Neural progenitor cell (in vitro differentiated cells): ENCODE data around the gene TLR7. TPM values are rescaled to one million over a fixed set of nuclear protein-coding genes. Genes with fewer than 3 reads are reported as not detected.

Experiments
- DNase-seq: peaks from one replicate; pipeline ENCODE4 v3.0.0-alpha.2; 2016; ENCODE audit warnings: low spot score
- H2AFZ ChIP-seq: fragments of 200-600 bp; sonication (generic); replicated peaks from 2 replicates; pipeline ENCODE4 v1.6.1; 2016; ENCODE audit warnings: antibody characterized with exemption
- H3F3A ChIP-seq: fragments of 200-600 bp; sonication (generic); 2 replicates; pipeline ENCODE4 v1.6.1; 2016; ENCODE audit warnings: antibody characterized with exemption, low read depth
- H3K27ac ChIP-seq: fragments of 200-600 bp; sonication (generic); 2 replicates; pipeline ENCODE4 v1.5.1; 2016; ENCODE audit warnings: mild to moderate bottlenecking
- H3K27me3 ChIP-seq: fragments of 200-600 bp; sonication (generic); 2 replicates; pipeline ENCODE4 v1.6.1; 2016; ENCODE audit warnings: mild to moderate bottlenecking, moderate library complexity
- H3K36me3 ChIP-seq: fragments of 200-600 bp; sonication (generic); 2 replicates; pipeline ENCODE4 v1.5.1; 2016
- H3K4me1 ChIP-seq: fragments of 200-600 bp; sonication (generic); 2 replicates; pipeline ENCODE4 v1.6.1; 2016; ENCODE audit warnings: mixed run types
- H3K4me2 ChIP-seq: fragments of 200-600 bp; sonication (generic); 2 replicates; pipeline ENCODE4 v1.6.1; 2016
- H3K4me3 ChIP-seq: fragments of 200-600 bp; sonication (generic); 2 replicates; pipeline ENCODE4 v1.5.1; 2016
- H3K79me2 ChIP-seq: fragments of 200-600 bp; sonication (generic); 2 replicates; pipeline ENCODE4 v1.6.1; 2016; ENCODE audit warnings: low read depth
- H3K9ac ChIP-seq: fragments of 200-600 bp; sonication (generic); 2 replicates; pipeline ENCODE4 v1.6.1; 2016
- H3K9me3 ChIP-seq: fragments of 200-600 bp; sonication (generic); 2 replicates; pipeline ENCODE4 v1.5.1; 2016; ENCODE audit warnings: low read depth
- H4K20me1 ChIP-seq: fragments of 200-600 bp; sonication (generic); 2 replicates; pipeline ENCODE4 v1.6.1; 2016; ENCODE audit warnings: low read depth
- H3K27ac Mint-ChIP-seq: 3 replicates; pipeline ENCODE4 v1.8.0; 2021; ENCODE audit warnings: mixed read lengths
- H3K27me3 Mint-ChIP-seq: 2 replicates; pipeline ENCODE4 v1.8.0; 2022; ENCODE audit warnings: low read depth, mild to moderate bottlenecking, inconsistent platforms, moderate library complexity, mixed read lengths; ENCODE audit not compliant: insufficient read depth
- H3K36me3 Mint-ChIP-seq: 3 replicates; pipeline ENCODE4 v1.8.0; 2021; ENCODE audit warnings: mixed read lengths
- H3K4me1 Mint-ChIP-seq: 3 replicates; pipeline ENCODE4 v1.8.0; 2021; ENCODE audit warnings: mixed read lengths
- H3K4me3 Mint-ChIP-seq: 3 replicates; pipeline ENCODE4 v1.8.0; 2021; ENCODE audit warnings: mild to moderate bottlenecking, moderate library complexity, mixed read lengths
- H3K9me3 Mint-ChIP-seq: 3 replicates; pipeline ENCODE4 v1.8.0; 2020; ENCODE audit warnings: mixed read lengths
- EZH2 ChIP-seq: fragments of 200-600 bp; sonication (generic); IDR thresholded peaks from 2 replicates; pipeline ENCODE4 v1.6.1; 2017; ENCODE audit warnings: antibody characterized with exemption, mild to moderate bottlenecking, moderate library complexity
- EZH2phosphoT487 ChIP-seq: fragments of 200-600 bp; sonication (generic); IDR thresholded peaks from 2 replicates; pipeline ENCODE4 v1.6.1; 2017; ENCODE audit warnings: antibody characterized with exemption
- total RNA-seq: library from RNA; depleted of rRNA; stranded (reverse); fragments of >200 nt; gene quantifications from 2 replicates; pipeline ENCODE4 v1.2.3, GENCODE V29; 2015; ENCODE audit warnings: low replicate concordance
- TF ChIP-seq, protein P1 (sequence below): fragments of 200-600 bp; sonication (generic); IDR thresholded peaks from 2 replicates; pipeline ENCODE4 v1.5.1; 2017; ENCODE audit warnings: antibody characterized with exemption, mild to moderate bottlenecking

Gene TLR7
- total RNA-seq, result not detected in 2 replicates

DNA sequence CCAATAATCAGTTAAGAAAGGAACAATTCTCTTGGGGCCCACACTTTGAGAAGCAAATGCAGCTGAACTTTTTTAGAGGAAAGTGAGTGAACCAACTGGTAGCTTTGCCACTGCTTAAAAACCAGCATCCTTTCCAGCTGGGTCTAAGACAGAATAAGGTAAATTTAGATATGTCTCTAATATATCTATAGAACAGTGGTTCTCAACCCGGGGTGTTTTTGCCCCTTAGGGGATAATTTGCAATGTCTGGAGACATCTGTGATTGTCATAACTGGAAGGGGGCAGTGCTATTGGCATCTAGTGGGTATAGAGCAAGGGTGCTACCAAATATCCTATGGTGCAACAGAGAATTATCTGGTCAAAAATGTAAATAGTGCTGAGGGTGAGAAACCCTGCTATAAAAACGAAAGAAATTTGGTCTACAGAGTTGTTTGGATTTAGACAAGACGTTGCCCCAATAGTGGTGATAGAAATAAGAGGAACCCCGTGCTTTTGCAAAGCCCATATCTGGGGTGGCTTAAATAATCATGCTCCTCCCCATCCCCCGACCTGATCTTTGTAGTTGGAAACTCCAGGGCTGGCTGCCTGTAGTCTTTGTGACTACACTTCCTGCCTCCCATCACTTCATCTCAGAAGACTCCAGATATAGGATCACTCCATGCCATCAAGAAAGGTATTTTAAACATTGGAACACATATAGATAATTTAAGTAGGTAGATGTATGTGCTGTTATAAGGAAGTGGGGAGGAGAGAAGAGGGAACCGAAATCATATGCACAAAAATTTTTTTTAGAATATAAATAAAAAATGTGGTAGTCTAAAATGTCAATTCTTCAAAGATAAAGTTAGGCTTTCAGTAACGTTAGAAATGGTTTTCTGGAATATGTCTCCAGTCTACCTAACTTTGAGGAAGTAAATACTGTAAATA, at the start of gene TLR7:
Gene TLR7 (plus strand): TSS at position 622 of the 927 bp plus-strand sequence. CDS start 507 bp downstream, outside the sequence.
- no peak within 1 kb of the TSS for H3K9ac ChIP-seq
- Mint-ChIP-seq H3K9me3 (peaks cover 15% of the 10 kb centered on the region), H3K4me1 (no peaks in the 10 kb centered on the region), H3K4me3 (no peak within 1 kb of the TSS), H3K36me3 (no peaks in the 10 kb centered on the region), H3K27me3 (no peaks in the 10 kb centered on the region), H3K27ac (no peak within 1 kb of the TSS)
- H3K4me2 ChIP-seq, result no peak within 1 kb of the TSS
- H3K9me3 ChIP-seq, result peaks cover 4% of the 10 kb centered on the region
- H3K36me3 ChIP-seq, result no peaks in the 10 kb centered on the region
- H3K27ac ChIP-seq, result no peak within 1 kb of the TSS
- TF ChIP-seq, protein P1, sequence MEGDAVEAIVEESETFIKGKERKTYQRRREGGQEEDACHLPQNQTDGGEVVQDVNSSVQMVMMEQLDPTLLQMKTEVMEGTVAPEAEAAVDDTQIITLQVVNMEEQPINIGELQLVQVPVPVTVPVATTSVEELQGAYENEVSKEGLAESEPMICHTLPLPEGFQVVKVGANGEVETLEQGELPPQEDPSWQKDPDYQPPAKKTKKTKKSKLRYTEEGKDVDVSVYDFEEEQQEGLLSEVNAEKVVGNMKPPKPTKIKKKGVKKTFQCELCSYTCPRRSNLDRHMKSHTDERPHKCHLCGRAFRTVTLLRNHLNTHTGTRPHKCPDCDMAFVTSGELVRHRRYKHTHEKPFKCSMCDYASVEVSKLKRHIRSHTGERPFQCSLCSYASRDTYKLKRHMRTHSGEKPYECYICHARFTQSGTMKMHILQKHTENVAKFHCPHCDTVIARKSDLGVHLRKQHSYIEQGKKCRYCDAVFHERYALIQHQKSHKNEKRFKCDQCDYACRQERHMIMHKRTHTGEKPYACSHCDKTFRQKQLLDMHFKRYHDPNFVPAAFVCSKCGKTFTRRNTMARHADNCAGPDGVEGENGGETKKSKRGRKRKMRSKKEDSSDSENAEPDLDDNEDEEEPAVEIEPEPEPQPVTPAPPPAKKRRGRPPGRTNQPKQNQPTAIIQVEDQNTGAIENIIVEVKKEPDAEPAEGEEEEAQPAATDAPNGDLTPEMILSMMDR, result no peak
- no peak for TF ChIP-seq EZH2
- no peak for TF ChIP-seq EZH2phosphoT487
- DNase-seq, result no peak
- no peak within 1 kb of the TSS for H3K4me3 ChIP-seq
- no peaks in the 10 kb centered on the region for H3K4me1 ChIP-seq
- no peaks in the 10 kb centered on the region for H3K79me2 ChIP-seq
- H4K20me1 ChIP-seq, result no peaks in the 10 kb centered on the region
- no peaks in the 10 kb centered on the region for H3F3A ChIP-seq
- H3K27me3 ChIP-seq, result no peaks in the 10 kb centered on the region
- no peak within 1 kb of the TSS for H2AFZ ChIP-seq

- no peak for TF ChIP-seq EZH2phosphoT487
- no peak for DNase-seq
- Histone ChIP-seq H2AFZ (no peak overlapping the region), H3K4me3 (no peak overlapping the region), H3K4me1 (no peaks in the 10 kb centered on the region), H3K79me2 (no peaks in the 10 kb centered on the region), H3K9ac (no peak overlapping the region), H3K36me3 (no peaks in the 10 kb centered on the region), H3F3A (no peaks in the 10 kb centered on the region), H3K4me2 (no peak overlapping the region), H4K20me1 (no peaks in the 10 kb centered on the region), H3K27ac (no peak overlapping the region), H3K9me3 (no peaks in the 10 kb centered on the region), H3K27me3 (no peaks in the 10 kb centered on the region)
- Mint-ChIP-seq H3K27me3 (peaks cover 3% of the 10 kb centered on the region), H3K9me3 (peaks cover 7% of the 10 kb centered on the region), H3K4me1 (no peaks in the 10 kb centered on the region), H3K36me3 (peaks cover 17% of the 10 kb centered on the region), H3K4me3 (no peak overlapping the region), H3K27ac (no peak overlapping the region)
These were observed 49.3 kb upstream of the TLR7 start for GRCh38 chrX:12817528-12817927.

- H3K4me3 Mint-ChIP-seq, result no peak overlapping the region
- no peak for DNase-seq
- Histone ChIP-seq H3K9me3 (no peaks in the 10 kb centered on the region), H3K36me3 (no peaks in the 10 kb centered on the region), H3K4me3 (no peak overlapping the region), H2AFZ (no peak overlapping the region), H3K4me1 (no peaks in the 10 kb centered on the region), H4K20me1 (no peaks in the 10 kb centered on the region), H3F3A (no peaks in the 10 kb centered on the region), H3K79me2 (no peaks in the 10 kb centered on the region), H3K4me2 (no peak overlapping the region), H3K27me3 (no peaks in the 10 kb centered on the region), H3K9ac (no peak overlapping the region), H3K27ac (no peak overlapping the region)
- no peaks in the 10 kb centered on the region for H3K4me1 Mint-ChIP-seq
- TF ChIP-seq EZH2 (no peak), EZH2phosphoT487 (no peak)
- TF ChIP-seq, protein P1, result no peak
- peaks cover 7% of the 10 kb centered on the region for H3K9me3 Mint-ChIP-seq
- peaks cover 21% of the 10 kb centered on the region for H3K36me3 Mint-ChIP-seq
- H3K27ac Mint-ChIP-seq, result no peak overlapping the region
- H3K27me3 Mint-ChIP-seq, result peaks cover 3% of the 10 kb centered on the region
These were observed 47.6 kb upstream of the TLR7 start for GRCh38 chrX:12819222-12819621.

- Histone ChIP-seq H3K9ac (no peak overlapping the region), H3K4me2 (no peak overlapping the region), H4K20me1 (no peaks in the 10 kb centered on the region), H3K9me3 (no peaks in the 10 kb centered on the region), H3K36me3 (no peaks in the 10 kb centered on the region), H3K4me3 (no peak overlapping the region), H3K27ac (no peak overlapping the region), H3K79me2 (no peaks in the 10 kb centered on the region), H3K4me1 (no peaks in the 10 kb centered on the region), H2AFZ (no peak overlapping the region), H3F3A (no peaks in the 10 kb centered on the region), H3K27me3 (no peaks in the 10 kb centered on the region)
- Mint-ChIP-seq H3K36me3 (peaks cover 22% of the 10 kb centered on the region), H3K9me3 (peaks cover 9% of the 10 kb centered on the region), H3K4me1 (no peaks in the 10 kb centered on the region), H3K27me3 (peaks cover 3% of the 10 kb centered on the region), H3K4me3 (no peak overlapping the region), H3K27ac (no peak overlapping the region)
- DNase-seq, result no peak
- TF ChIP-seq, protein P1, result no peak
- TF ChIP-seq EZH2phosphoT487, result no peak
These were observed 46.1 kb upstream of the TLR7 start for GRCh38 chrX:12820737-12821136.
